ENCODE measurements around the gene POLR1A. TPM values are rescaled to one million over a fixed set of nuclear protein-coding genes. Genes with fewer than 3 reads are reported as not detected.

POLR1A gene
- total RNA-seq, 1 experiment from 2014 or later: 62.7 TPM

DNA sequence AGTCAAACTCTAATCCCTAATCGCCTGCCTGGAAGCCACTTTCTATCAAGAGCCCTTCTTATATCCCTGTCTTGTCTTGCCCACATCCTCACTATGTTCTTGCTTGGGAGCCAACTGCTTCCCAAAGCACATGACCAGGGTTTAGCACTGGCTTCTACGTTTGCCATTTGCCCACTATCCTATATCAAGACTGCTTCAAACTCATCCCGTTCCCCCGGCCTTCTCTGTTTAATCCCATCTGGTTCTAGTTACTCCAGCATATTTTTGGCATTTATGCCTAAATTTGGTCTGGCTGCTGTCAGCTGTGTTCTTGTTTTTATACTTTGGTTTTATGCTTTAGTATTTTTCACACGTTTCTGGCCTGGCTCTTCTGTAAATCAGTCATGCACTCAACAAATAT, 40.2 kb downstream of the POLR1A start:
- no peak overlapping the region for H3K4me3 Mint-ChIP-seq
- no peaks in the 10 kb centered on the region for H3K9me3 ChIP-seq (ENCODE audit: control insufficient read depth, low read depth, low read length)
- no peaks in the 10 kb centered on the region for H3K23me2 ChIP-seq (ENCODE audit: insufficient read length, low read depth, low read length, poor library complexity, severe bottlenecking)
- H2BK120ac ChIP-seq (ENCODE audit: low read depth, low read length, poor library complexity, severe bottlenecking): no peak overlapping the region
- no peaks in the 10 kb centered on the region for H3K27me3 ChIP-seq (ENCODE audit: insufficient read depth, low read length)
- H3K27me3 Mint-ChIP-seq (ENCODE audit: low read depth): no peaks in the 10 kb centered on the region
- no peak overlapping the region for H3K27ac Mint-ChIP-seq
- H3K23ac ChIP-seq (ENCODE audit: insufficient read length, low read depth, low read length): no peak overlapping the region
- no peak overlapping the region for H2BK5ac ChIP-seq (ENCODE audit: insufficient read length, low read length)
- no peak overlapping the region for H3K56ac ChIP-seq (ENCODE audit: insufficient read length, low read depth, low read length)
- H2AK5ac ChIP-seq (ENCODE audit: insufficient read length, low read length): no peak overlapping the region
- H3K9me3 Mint-ChIP-seq: no peaks in the 10 kb centered on the region
- H3K4ac ChIP-seq (ENCODE audit: low read depth, low read length): no peak overlapping the region
- no peak overlapping the region for H3T11ph ChIP-seq (ENCODE audit: low read length)
- no peak overlapping the region for H3K4me2 ChIP-seq (ENCODE audit: insufficient read depth, insufficient read length, low read length)
- H3K4me1 ChIP-seq (ENCODE audit: insufficient read depth, low read length): no peaks in the 10 kb centered on the region
- no peak overlapping the region for H4K91ac ChIP-seq (ENCODE audit: insufficient read length, low read depth, low read length)
- H4K8ac ChIP-seq (replicated peaks; ENCODE audit: insufficient read length, low read depth, low read length): no peak overlapping the region
- H3K18ac ChIP-seq (ENCODE audit: insufficient read length, low read depth, low read length): no peak overlapping the region
- no peak for DNase-seq
- no peaks in the 10 kb centered on the region for H3K4me1 Mint-ChIP-seq
- H4K5ac ChIP-seq (ENCODE audit: insufficient read length, low read depth, low read length): no peak overlapping the region
- no peak overlapping the region for H3K14ac ChIP-seq (ENCODE audit: insufficient read depth, low read length)
- H2BK12ac ChIP-seq (ENCODE audit: insufficient read length, low read depth, low read length): no peak overlapping the region
- no peaks in the 10 kb centered on the region for H3K79me1 ChIP-seq (ENCODE audit: insufficient read depth, low read depth, low read length, poor library complexity, severe bottlenecking)
- no peak overlapping the region for H3K9ac ChIP-seq (ENCODE audit: extremely low read depth, insufficient read length, low read length)
- H4K20me1 ChIP-seq (ENCODE audit: control insufficient read depth, insufficient read depth, insufficient read length): no peaks in the 10 kb centered on the region
- no peak overlapping the region for H3K27ac ChIP-seq (ENCODE audit: insufficient read length, low read depth, low read length)
- no peak overlapping the region for H2AFZ ChIP-seq (ENCODE audit: low read length)
- no peak overlapping the region for H2BK15ac ChIP-seq (ENCODE audit: low read depth, low read length)
- TF ChIP-seq, protein P1, sequence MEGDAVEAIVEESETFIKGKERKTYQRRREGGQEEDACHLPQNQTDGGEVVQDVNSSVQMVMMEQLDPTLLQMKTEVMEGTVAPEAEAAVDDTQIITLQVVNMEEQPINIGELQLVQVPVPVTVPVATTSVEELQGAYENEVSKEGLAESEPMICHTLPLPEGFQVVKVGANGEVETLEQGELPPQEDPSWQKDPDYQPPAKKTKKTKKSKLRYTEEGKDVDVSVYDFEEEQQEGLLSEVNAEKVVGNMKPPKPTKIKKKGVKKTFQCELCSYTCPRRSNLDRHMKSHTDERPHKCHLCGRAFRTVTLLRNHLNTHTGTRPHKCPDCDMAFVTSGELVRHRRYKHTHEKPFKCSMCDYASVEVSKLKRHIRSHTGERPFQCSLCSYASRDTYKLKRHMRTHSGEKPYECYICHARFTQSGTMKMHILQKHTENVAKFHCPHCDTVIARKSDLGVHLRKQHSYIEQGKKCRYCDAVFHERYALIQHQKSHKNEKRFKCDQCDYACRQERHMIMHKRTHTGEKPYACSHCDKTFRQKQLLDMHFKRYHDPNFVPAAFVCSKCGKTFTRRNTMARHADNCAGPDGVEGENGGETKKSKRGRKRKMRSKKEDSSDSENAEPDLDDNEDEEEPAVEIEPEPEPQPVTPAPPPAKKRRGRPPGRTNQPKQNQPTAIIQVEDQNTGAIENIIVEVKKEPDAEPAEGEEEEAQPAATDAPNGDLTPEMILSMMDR (conservative IDR thresholded peaks at IDR 0.05): no peak
- no peak overlapping the region for H2BK20ac ChIP-seq (ENCODE audit: low read depth, low read length, poor library complexity, severe bottlenecking)
- WGBS (ENCODE audit: extremely low coverage, insufficient read length, low lambda C conversion rate): no CpG with 5 or more reads among the region's 5 CpGs
- H3K36me3 Mint-ChIP-seq (ENCODE audit: insufficient read depth in 1 of 3, low read depth in 3 of 3): peaks cover 47 to 90% (median 82%) of the 10 kb centered on the region in 3 experiments; a peak in 6 of 7 replicates
- H3K79me2 ChIP-seq (ENCODE audit: insufficient read depth, low read length): no peaks in the 10 kb centered on the region
